ENCODE data around the gene CACNA2D3.

GRCh38 chr3:54520060-54520459, 397.7 kb downstream of the CACNA2D3 start:
- no peak for TF ChIP-seq REST (IDR thresholded peaks at IDR 0.05; ENCODE audit: borderline replicate concordance)
- no peak for TF ChIP-seq POLR2AphosphoS5 (IDR thresholded peaks at IDR 0.05)
- no peak for TF ChIP-seq EP300 (conservative IDR thresholded peaks at IDR 0.05; ENCODE audit: poor library complexity, severe bottlenecking)

Data from neural cell (in vitro differentiated cells).